Keratinocyte (primary cell): Measurements from ENCODE around the gene TOX3.

Experiments used
- CTCF ChIP-seq, 3 experiments: IDR thresholded peaks in 1 of 3; conservative IDR thresholded peaks in 1 of 3; optimal IDR thresholded peaks in 1 of 3; 2 replicates in 2 of 3; 3 replicates in 1 of 3; pipeline versions ENCODE3 to v1.5.1; 2011; ENCODE audit warnings: low read length in 3 of 3, mild to moderate bottlenecking in 3 of 3, moderate library complexity in 2 of 3, control low read depth in 1 of 3, inconsistent platforms in 1 of 3; ENCODE audit not compliant: insufficient read depth in 2 of 3; ENCODE audit errors: extremely low read depth in 1 of 3
- EZH2 ChIP-seq: IDR thresholded peaks from one replicate; pipeline ENCODE4 v1.6.1; 2012; ENCODE audit warnings: inconsistent platforms, mild to moderate bottlenecking, low read length, moderate library complexity

GRCh38 chr16:52456368-52456767 lies 90.6 kb downstream of the TOX3 start:
- TF ChIP-seq CTCF (optimal IDR thresholded peaks at IDR 0.05 in 1 of 3, IDR thresholded peaks at IDR 0.05 in 1 of 3, conservative IDR thresholded peaks at IDR 0.05 in 1 of 3; ENCODE audit: extremely low read depth in 1 of 3, insufficient read depth in 2 of 3, low read length in 3 of 3) (no peak), EZH2 (no peak)
